MG63 (cell line): ENCODE results near the gene PTPRT. TPM values are rescaled to one million over a fixed set of nuclear protein-coding genes. Genes with fewer than 3 reads are reported as not detected.
"Not testable (repeated sequence)": the region's sequence is repeated elsewhere in the genome, so short reads cannot be mapped to it uniquely, and the experiment has no call there.

Source experiments
- DNase-seq: peaks from one replicate; pipeline ENCODE4 v3.0.0-alpha.2; 2020
- H3K27me3 ChIP-seq: fragments of 250-450 bp; sonication (Bioruptor Pico); 2 replicates; pipeline ENCODE4 v1.5.1; 2020; ENCODE audit warnings: mild to moderate bottlenecking, moderate library complexity
- H3K36me3 ChIP-seq: fragments of 250-450 bp; sonication (Bioruptor Pico); 2 replicates; pipeline ENCODE4 v1.5.1; 2020; ENCODE audit warnings: mild to moderate bottlenecking, moderate library complexity
- H3K4me3 ChIP-seq: fragments of 250-450 bp; sonication (Bioruptor Pico); 2 replicates; pipeline ENCODE4 v1.5.1; 2020; ENCODE audit warnings: mild to moderate bottlenecking, moderate library complexity
- H3K9me3 ChIP-seq: fragments of 250-450 bp; sonication (Bioruptor Pico); 2 replicates; pipeline ENCODE4 v1.5.1; 2020; ENCODE audit warnings: mild to moderate bottlenecking, moderate library complexity
- total RNA-seq: library from RNA; depleted of rRNA; stranded (reverse); fragments of >200 nt; shearing (Covaris generic); gene quantifications from 2 replicates; pipeline ENCODE4 v1.2.3, GENCODE V29; 2014; ENCODE audit warnings: low replicate concordance

Gene PTPRT
- total RNA-seq, 1 experiment from 2014 or later, result not detected

GRCh38 chr20:43191143-43191542 is 1.4 kb upstream of the PTPRT start:
- H3K36me3 ChIP-seq, result no peaks in the 10 kb centered on the region
- no peaks in the 10 kb centered on the region for H3K9me3 ChIP-seq
- H3K27me3 ChIP-seq, result peaks cover 39% of the 10 kb centered on the region
- DNase-seq, result no peak
- no peak overlapping the region for H3K4me3 ChIP-seq

- Histone ChIP-seq H3K36me3 (no peaks in the 10 kb centered on the region), H3K9me3 (no peaks in the 10 kb centered on the region), H3K4me3 (no peak overlapping the region), H3K27me3 (peaks cover 39% of the 10 kb centered on the region)
- no peak for DNase-seq
These were observed 737 bp upstream of the PTPRT start for GRCh38 chr20:43190332-43190953.

- Histone ChIP-seq H3K36me3 (no peaks in the 10 kb centered on the region), H3K27me3 (peaks cover 39% of the 10 kb centered on the region), H3K9me3 (no peaks in the 10 kb centered on the region), H3K4me3 (no peak overlapping the region)
- DNase-seq, result no peak
These were observed 699 bp downstream of the PTPRT start for GRCh38 chr20:43188861-43189553.

GRCh38 chr20:43188234-43188653 is 1.5 kb downstream of the PTPRT start:
- Histone ChIP-seq H3K4me3 (no peak overlapping the region), H3K27me3 (peaks cover 39% of the 10 kb centered on the region), H3K36me3 (no peaks in the 10 kb centered on the region), H3K9me3 (no peaks in the 10 kb centered on the region)
- DNase-seq, result no peak

- Histone ChIP-seq H3K36me3 (no peaks in the 10 kb centered on the region), H3K9me3 (no peaks in the 10 kb centered on the region), H3K4me3 (no peak overlapping the region), H3K27me3 (peaks cover 39% of the 10 kb centered on the region)
- peak; percentile 55 for DNase-seq
These were observed 2.1 kb downstream of the PTPRT start for GRCh38 chr20:43187476-43188233.

- peaks cover 33% of the 10 kb centered on the region for H3K27me3 ChIP-seq
- H3K4me3 ChIP-seq, result no peak overlapping the region
These were observed 3.4 kb downstream of the PTPRT start for GRCh38 chr20:43186312-43186711.

GRCh38 chr20:43185901-43186300 is 3.8 kb downstream of the PTPRT start:
- Histone ChIP-seq H3K36me3 (no peaks in the 10 kb centered on the region), H3K27me3 (peaks cover 29% of the 10 kb centered on the region), H3K9me3 (no peaks in the 10 kb centered on the region), H3K4me3 (no peak overlapping the region)
- DNase-seq, result no peak

More at GRCh38 chr20:43186312-43186711, 3.4 kb downstream of the PTPRT start:
- H3K9me3 ChIP-seq, result no peaks in the 10 kb centered on the region
- no peaks in the 10 kb centered on the region for H3K36me3 ChIP-seq
- DNase-seq, result no peak

GRCh38 chr20:43183536-43184070 is 6.1 kb downstream of the PTPRT start:
- H3K4me3 ChIP-seq, result no peak overlapping the region
- H3K36me3 ChIP-seq, result no peaks in the 10 kb centered on the region
- H3K9me3 ChIP-seq, result no peaks in the 10 kb centered on the region
- H3K27me3 ChIP-seq, result peaks cover 11% of the 10 kb centered on the region
- DNase-seq, result no peak

GRCh38 chr20:43178080-43178479 is 11.6 kb downstream of the PTPRT start:
- peaks cover 3% of the 10 kb centered on the region; the same call in 1 of the 2 replicates for H3K27me3 ChIP-seq
- DNase-seq, result no peak
- H3K4me3 ChIP-seq, result no peak overlapping the region
- no peaks in the 10 kb centered on the region for H3K9me3 ChIP-seq
- no peaks in the 10 kb centered on the region for H3K36me3 ChIP-seq

GRCh38 chr20:43176726-43177125 is 13.0 kb downstream of the PTPRT start:
- Histone ChIP-seq H3K9me3 (no peaks in the 10 kb centered on the region), H3K27me3 (peaks cover 7% of the 10 kb centered on the region; the same call in 1 of the 2 replicates), H3K36me3 (no peaks in the 10 kb centered on the region), H3K4me3 (no peak overlapping the region)
- no peak for DNase-seq

GRCh38 chr20:43171930-43172329 is 17.8 kb downstream of the PTPRT start:
- H3K9me3 ChIP-seq, result no peaks in the 10 kb centered on the region
- H3K36me3 ChIP-seq, result no peaks in the 10 kb centered on the region
- DNase-seq, result no peak
- peaks cover 10% of the 10 kb centered on the region; the same call in 1 of the 2 replicates for H3K27me3 ChIP-seq
- H3K4me3 ChIP-seq, result no peak overlapping the region

GRCh38 chr20:43170771-43171170 is 18.9 kb downstream of the PTPRT start:
- H3K36me3 ChIP-seq, result no peaks in the 10 kb centered on the region
- no peak overlapping the region for H3K4me3 ChIP-seq
- peaks cover 10% of the 10 kb centered on the region; the same call in 1 of the 2 replicates for H3K27me3 ChIP-seq
- H3K9me3 ChIP-seq, result no peaks in the 10 kb centered on the region
- DNase-seq, result no peak

- H3K36me3 ChIP-seq, result no peaks in the 10 kb centered on the region
- peaks cover 7% of the 10 kb centered on the region; the same call in 1 of the 2 replicates for H3K27me3 ChIP-seq
- DNase-seq, result no peak
- no peak overlapping the region for H3K4me3 ChIP-seq
- H3K9me3 ChIP-seq, result no peaks in the 10 kb centered on the region
These were observed 22.1 kb downstream of the PTPRT start for GRCh38 chr20:43167615-43168014.

- no peak for DNase-seq
- peaks cover 2% of the 10 kb centered on the region; the same call in 1 of the 2 replicates for H3K27me3 ChIP-seq
- H3K36me3 ChIP-seq, result no peaks in the 10 kb centered on the region
- H3K9me3 ChIP-seq, result no peaks in the 10 kb centered on the region
- no peak overlapping the region for H3K4me3 ChIP-seq
These were observed 22.7 kb downstream of the PTPRT start for GRCh38 chr20:43167021-43167420.

GRCh38 chr20:43165611-43166010 is 24.1 kb downstream of the PTPRT start:
- no peaks in the 10 kb centered on the region for H3K36me3 ChIP-seq
- H3K4me3 ChIP-seq, result no peak overlapping the region
- no peaks in the 10 kb centered on the region for H3K9me3 ChIP-seq
- DNase-seq, result no peak
- peaks cover 2% of the 10 kb centered on the region; the same call in 1 of the 2 replicates for H3K27me3 ChIP-seq

- H3K4me3 ChIP-seq, result not testable (repeated sequence)
These were observed 25.0 kb downstream of the PTPRT start for GRCh38 chr20:43164736-43165135.

GRCh38 chr20:43161716-43162115 is 28.0 kb downstream of the PTPRT start:
- no peak for DNase-seq
- no peaks in the 10 kb centered on the region for H3K36me3 ChIP-seq
- no peak overlapping the region for H3K4me3 ChIP-seq
- no peaks in the 10 kb centered on the region for H3K9me3 ChIP-seq
- H3K27me3 ChIP-seq, result no peaks in the 10 kb centered on the region; the same call in 1 of the 2 replicates

More at GRCh38 chr20:43164736-43165135, 25.0 kb downstream of the PTPRT start:
- H3K9me3 ChIP-seq, H3K27me3 ChIP-seq, H3K36me3 ChIP-seq: not testable (repeated sequence)
- DNase-seq, result peak; percentile 30
